EH (cell line): ENCODE data around the gene TM2D1.
"Not testable (repeated sequence)": the region's sequence is repeated elsewhere in the genome, so short reads cannot be mapped to it uniquely, and the experiment has no call there.

Experiments used
- DNase-seq: peaks from one replicate; pipeline ENCODE4 v3.0.0-alpha.2; 2015; ENCODE audit warnings: low read depth

TM2D1 gene

DNA sequence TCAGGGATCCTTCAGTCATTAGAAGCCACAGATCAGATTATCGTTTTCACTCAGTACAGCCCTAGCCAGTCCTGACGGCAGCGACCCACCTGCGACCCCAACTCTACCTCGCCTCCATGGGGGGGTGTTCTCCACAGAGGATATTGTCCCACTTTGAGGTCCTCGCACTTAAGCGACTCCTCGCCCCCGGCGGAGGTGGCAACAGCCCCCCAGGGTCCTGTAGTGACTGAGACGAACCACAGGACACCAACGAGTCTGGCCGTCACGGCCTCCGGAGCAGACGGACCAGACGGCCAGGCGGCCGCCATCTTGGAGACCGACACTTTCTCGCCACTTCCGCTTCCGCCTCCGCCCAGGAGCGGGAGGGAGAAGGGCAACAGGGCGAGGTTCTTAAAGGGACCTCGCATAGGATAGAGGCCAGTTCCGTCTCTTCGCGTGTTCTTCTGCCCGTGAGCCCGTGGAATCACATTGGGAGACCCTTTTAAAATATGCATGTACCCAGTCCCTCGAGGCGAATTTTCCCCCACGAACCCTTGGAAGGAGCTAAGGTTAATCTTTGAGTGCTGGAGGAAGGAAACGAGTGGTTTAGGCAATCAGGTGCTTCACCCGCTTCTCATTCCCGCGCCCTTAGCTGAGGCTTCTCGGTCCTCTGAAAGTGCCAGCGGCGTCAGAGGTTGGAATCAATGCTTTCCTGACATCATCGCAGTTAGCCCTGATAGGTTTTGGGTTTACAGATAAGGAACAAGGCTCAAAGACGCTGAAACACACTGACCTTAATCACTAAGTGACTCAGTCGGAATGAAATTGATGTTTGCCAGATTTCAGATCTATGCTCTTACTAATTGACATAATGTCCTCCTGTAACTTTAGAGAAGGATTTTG lies at the start of gene TM2D1:
TSS of gene TM2D1 (minus strand) at position 329 of the 882 bp plus-strand sequence. CDS start at position 308, 21 bp downstream.
- peak; percentile 90 for DNase-seq

DNA sequence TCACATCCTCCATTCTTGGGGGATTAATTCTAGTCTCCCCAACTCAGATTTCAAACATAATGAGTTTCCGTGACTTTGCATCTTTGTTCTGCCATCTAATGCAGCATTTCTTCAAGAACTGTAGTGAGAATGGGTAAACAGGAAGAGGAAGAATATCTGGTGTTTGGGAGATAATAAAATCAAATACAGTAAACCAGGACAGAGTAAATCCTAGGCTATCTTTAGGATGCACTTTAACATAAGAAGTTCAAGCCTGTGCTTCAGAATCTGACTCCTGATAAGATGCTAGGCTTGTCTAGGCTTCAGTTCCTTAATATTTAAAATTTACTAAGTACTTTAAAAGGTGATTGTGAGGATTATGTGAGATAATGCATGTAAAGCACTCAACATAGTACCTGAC lies 45.2 kb upstream of the TM2D1 start:
- no peak for DNase-seq

DNA sequence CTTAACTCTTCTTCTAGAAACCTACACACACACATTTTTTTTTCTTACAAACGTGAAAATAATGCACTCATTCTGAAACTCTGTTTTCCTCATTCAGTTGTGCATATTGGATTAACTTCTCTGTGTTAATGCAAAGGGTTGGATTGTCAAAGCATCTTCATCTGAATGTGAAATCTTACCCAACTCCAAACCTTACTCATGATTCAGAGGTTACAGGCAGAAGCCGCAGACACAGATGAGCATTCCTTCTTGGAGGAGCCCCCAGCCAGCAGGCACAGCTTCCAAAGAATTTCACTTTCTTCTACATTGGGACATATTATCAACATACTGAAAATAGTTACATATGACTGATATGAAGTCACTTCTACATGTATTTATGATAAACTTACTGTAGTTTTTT lies 33.0 kb upstream of the TM2D1 start:
- peak; percentile 73 for DNase-seq

DNA sequence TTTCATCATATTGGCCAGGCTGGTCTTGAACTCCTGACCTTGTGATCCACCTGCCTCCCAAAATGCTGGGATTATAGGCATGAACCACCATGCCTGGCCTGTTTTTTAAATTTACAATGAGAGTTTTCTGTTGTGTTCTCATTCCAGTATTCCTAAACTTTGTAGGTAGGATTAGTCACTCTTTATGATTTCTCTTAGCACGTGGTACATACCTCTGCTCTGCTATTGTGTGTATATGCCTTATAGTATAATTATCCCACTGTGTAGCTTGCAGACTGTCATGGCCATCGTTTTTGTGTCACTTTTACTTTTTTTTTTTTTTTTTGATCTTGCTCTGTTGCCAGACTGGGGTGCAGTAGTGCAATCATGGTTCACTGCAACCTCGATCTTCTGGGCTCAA lies 31.8 kb upstream of the TM2D1 start:
- no peak for DNase-seq

DNA sequence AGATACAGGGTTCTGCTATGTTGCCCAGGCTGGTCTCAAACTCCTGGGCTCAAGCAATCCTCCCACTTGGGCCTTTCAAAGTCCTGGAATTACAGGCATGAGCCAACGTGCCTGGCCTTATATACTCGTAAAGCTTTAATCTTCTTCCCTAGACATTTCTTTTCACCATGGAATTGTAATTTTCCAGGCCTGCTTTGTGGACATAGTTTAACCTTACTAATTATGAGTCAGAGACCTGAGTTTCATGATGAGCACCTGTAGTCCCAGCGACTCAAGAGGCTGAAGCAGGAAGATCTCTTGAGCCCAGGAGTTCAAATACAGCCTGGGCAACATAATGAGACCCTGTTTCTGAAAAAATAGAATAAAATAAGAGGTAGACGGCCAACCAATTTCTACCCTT lies 29.6 kb upstream of the TM2D1 start:
- no peak for DNase-seq

DNA sequence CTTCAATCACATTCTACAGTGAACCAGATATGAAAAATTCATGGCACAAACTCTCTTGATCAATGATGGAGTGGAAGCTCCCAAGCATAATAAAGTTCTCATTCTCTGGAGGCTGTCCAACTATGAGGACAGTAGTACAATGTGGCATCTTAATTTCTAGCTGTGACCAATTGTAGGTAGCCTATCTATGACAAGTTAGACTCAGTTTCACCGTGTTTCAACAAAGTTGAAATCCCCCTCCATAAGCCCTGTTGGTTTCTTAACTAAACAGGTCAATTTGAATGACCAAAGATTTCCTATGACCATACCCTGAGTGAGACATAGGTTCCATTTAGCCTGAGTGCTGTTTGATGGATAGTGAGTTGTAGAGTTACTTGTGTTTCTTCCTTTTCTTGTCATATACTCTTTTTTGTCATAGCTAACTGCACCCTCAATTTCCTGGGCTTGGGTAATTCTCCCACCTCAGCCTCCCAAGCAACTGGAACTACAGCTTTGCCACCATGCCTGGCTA lies 29.1 kb upstream of the TM2D1 start:
- no peak for DNase-seq

DNA sequence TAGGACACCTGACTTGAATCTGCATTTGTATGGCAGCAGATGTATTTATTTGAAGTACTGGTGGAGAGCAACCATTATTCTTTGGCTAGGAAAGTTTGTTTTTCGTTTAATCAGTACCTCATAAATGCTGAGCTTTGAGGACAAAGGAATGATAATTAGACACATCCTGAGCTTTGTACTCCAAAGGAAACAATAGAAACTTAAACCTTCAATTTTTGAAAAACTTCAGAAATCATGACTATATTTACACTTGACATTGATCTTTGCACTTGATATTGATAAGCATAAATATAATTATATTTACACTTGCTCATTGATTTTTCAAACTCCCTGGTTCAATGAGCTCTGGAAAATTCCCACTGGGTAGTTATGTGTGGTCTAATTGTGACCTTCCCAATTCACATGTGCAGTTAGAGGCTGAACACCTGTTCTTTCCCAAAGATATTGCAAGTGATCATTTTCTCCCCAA lies 28.0 kb upstream of the TM2D1 start:
- no peak for DNase-seq

DNA sequence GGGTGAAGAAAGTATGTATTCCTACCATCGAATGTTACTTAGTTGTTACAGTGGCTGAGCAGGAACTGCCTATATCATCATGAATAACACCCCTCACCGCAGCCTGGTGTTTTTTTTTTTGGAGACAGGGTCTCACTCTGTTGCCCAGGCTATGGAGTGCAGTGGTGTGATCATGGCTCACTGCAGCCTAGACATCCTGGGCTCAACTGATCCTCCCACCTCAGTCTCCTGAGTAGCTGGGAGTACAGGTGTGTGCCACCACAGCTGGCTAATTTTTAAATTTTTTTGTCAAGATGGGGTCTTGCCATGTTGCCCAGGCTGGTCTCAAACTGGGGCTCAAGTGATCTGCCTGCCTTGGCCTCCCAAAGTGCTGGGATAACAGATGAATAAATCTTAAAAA lies 24.6 kb upstream of the TM2D1 start:
- no peak for DNase-seq

DNA sequence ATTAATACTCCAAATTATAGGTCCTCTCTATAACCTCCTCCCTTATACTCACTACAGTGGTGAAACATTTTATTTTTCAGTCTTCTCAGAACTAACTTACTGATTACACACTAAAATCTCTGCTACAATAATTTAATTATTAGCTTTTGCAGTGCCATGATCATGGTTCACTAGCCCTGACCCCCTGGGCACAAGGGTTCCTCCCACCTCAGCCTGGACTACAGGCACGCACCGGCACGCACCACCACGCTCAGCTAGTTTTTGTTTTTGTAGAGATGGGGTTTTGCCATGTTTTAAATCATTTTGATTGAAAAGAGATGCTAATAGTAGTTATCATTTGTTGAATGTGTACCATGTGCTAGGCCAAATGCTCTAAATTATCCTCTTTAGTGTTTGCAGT lies 23.6 kb upstream of the TM2D1 start:
- no peak for DNase-seq

DNA sequence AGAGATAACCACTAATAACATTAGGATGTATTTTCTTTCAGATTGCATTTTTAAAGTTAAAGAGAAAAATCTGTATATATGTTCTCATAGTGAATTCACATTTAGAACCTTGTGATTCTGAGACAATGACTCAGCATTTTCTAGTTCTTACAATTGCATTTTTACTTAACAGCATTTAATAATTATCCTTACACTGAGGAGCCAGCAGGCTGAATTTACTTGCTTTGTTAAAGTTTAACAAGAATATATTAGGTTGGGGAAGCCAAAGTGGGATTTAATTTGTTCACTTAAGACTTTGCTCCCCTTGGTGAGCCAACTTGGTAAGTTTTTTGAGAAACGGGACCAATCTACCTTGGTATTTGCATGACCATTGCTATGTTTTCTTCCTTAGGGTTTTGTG lies 21.9 kb upstream of the TM2D1 start:
- peak; percentile 50 for DNase-seq

DNA sequence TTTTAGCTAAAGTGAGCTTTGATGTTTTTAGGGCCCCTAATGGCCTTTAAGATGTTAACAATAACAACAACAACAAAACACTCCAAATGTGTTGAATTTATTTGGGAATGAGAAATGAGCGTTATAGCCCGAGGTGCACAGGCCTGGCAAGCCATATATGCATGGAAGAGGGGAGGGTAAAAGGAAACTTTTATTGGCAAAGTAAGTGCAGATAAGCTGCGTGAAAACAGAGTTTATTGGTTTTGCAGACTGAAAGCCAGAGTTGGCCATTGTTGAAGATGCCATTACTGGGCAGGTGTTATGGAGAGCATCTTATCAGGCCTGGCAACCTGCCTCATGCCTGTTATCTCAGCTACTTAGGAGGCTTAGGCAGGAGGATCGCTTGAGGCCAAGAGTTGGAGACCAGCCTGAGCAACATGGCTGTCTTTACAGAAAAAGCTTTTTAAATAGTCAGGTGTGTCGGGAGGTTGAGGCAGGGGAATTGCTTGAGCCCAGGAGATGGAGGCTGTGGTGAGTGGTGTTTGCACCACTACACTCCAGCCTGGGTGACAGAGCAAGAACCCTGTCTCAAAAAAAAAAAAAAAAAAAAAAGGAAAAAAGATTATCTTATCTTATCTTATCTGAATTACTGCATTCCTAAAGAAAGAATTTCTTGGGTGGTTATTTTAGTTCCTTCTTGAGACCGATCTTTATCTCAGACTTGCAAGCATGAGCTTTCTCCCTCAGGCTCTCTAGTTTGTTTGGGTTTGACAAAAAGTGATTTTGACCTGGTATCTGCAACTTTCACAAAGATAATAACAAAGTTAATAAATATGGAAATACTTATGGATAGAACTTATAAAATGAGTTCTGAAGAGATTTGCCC lies 19.0 kb upstream of the TM2D1 start:
- DNase-seq = peak; percentile 63

DNA sequence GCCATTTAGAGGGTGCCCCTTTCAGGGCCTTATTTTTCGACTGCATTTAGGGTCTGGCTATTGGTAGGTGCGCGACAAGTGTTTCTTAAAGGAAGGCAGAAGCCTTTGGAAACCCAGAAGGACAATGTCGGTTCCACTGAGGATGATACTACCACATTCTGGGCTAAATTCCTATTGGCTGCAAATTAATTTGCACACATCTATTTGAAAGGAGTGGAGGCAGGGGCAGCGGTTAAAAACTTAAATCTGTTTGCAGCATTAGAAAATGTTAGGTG lies 18.4 kb upstream of the TM2D1 start:
- DNase-seq = no peak

DNA sequence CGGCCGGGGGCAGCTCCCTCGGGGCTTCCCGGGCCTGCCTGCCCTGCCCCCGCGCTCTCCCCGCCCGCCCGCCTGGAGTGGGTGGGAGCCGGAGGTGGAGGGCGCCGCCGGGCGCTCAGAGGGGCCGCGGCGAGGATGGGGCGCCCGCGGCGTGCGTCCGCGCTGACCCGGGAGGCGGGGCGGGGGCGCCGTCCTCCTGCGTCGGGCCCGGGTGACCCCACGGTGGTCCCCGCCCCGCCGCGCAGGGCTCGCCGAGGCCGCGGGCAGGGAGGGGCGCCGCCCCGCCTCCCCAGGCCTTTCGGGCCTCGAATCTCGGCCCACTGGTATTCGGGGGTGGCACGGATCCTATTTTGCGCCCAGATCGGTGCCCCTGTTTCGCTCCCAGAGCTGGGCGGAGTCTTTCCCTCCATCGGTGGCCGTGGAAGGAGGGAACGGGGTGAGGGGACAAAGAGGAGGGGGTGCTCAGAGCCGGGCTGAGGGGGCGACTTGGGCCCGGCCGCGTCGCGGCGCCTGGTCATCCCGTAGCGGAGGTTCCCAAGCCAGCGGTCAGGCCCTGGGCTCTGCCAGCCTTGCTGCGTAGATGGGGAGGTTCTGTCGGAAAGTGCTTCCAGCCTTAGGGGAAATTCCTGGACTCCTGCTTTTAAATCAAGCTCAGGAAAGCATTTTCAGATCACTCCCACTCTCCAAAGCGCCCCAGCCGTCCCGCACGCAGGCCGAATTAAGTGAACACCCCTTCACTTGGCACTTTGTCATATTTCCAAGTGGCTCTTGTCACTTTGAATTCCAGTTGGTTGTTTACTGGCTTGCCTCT lies 17.9 kb upstream of the TM2D1 start:
- DNase-seq = peak; percentile 77

DNA sequence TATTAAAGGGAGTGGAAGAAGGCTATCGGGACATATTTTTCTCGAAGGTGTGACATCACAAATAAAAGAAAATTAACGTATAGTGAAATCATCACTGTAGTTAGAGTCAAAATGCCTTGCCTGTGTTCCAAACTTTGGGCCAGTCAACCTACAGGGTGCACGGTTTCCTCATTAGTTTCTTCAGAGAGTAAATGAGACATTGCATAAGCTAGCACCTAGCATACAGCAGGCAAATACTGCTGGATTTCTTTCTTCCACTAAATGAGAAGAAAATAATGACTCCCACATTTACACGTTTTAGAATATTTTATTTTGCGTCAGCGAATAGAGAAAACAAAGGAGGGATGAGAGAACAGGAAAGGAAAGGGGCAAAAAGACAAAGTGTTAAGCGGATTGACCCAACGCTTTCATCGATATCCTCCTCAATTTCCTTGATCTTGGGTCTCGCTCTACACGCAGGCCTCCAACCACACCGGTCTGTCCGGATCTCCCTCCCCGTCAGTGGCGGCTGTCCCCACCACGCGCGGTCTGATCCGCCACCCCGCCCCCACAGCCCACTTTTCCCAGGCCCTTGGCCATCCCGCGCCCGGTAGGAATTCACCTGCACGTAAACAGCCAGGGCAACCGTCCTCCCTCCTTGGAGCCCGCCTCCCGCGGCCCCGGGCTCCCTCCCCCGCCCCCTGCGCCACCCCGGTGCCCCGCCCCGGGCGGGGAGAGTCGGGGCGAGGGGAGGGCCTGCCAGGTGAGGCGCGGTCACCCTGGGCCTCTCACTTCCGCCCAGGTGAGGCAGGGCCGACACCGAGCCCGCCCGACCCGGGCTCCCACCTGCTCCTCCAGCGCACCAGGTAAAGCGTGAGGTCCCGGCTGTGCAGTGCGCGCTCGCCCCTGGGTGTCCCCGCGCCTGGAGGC lies 17.0 kb upstream of the TM2D1 start, which contains the start of gene PATJ:
TSS of gene PATJ (plus strand) at position 770 of the 909 bp plus-strand sequence. CDS start 20,413 bp downstream, outside the sequence.
- peak; percentile 38 for DNase-seq

DNA sequence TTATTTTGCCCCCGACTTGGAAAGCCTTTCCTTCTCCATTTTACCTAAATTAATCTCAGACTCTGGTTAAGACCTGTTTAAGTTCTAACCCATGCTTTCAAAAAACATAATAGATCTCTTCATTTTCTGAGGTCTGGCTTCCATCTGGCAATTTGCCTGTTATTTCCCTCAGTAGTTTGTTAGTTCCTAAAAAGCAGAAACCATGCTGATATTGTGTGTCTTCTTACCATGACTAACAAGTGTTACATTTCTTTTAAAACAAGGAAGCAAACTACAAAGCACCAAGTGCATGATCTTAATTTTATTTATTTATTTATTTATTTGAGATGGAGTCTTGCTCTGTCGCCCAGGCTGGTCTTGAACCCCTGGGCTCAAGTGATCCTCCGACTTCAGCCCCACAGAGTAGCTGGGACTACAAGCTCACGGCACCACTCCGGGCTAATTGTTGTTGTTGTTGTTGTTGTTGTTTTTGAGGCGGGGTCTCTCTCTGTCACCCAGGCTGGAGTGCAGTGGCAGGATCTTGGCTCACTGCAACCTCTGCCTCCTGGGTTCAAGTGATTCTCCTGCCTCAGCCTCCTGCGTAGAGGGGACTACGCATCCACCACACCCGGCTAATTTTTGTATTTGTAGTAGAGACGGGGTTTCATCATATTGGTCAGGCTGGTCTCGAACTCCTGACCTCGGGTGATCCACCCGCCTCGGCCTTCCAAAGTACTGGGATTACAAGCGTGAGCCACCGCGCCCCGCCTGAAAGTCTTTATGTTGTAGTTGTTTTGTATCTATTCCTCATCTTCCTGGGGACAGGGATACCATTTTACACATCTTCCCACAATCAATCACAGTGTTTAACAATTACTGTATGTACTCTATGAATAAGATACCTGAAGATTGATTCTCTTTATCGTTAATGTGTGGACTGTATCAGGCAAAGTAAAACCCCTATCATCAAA lies 16.1 kb upstream of the TM2D1 start:
- no peak for DNase-seq

DNA sequence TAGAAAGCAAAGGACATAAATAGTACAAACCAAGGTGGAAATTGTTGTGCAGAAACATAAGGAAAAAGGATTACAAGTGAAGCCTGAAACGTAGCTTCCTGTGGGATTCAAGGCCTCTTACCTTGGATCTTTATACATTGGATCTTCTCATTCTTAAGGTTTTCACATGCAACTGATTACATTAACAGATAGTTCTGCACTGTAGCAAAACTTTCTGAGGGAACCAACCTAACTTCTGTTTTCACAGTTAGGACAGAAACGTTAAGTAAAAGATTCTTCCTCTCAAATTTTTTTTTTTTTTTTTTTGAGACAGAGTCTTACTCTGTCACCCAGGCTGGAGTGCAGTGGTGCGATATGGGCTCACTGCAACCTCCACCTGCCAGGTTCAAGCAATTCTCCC lies 7.8 kb upstream of the TM2D1 start:
- DNase-seq = no peak

DNA sequence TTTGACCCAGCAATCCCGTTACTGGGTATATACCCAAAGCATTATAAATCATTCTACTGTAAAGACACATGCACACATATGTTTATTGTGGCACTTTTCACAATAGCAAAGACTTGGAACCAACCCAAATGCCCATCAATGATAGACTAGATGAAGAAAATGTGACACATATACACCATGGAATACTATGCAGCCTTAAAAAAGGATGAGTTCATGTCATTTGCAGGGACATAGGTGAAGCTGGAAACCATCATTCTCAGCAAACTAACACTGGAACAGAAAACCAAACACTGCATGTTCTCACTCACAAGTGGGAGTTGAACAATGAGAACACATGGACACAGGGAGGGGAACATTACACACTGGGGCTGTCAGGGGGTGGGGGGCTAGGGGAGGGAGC lies 5.7 kb upstream of the TM2D1 start:
- not testable (repeated sequence) for DNase-seq

DNA sequence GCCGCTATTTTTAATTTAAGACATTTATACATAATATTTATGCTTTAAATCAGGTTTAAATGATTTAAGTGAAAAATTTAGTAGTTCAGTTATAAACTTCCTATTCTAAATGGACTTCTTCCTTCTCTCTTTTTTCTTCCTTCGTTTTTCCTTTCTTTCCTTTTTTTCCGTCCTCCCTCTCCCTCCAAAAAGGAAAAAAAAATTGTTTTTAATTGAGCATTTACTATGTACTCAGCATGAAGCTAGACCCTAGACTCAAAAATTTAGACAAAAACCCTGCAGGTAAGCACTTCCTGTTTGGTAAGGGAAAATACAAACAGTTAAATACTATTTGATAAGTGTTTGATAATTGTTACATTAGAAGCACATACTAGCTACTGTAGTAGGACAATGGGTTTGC lies 2.6 kb upstream of the TM2D1 start:
- no peak for DNase-seq

DNA sequence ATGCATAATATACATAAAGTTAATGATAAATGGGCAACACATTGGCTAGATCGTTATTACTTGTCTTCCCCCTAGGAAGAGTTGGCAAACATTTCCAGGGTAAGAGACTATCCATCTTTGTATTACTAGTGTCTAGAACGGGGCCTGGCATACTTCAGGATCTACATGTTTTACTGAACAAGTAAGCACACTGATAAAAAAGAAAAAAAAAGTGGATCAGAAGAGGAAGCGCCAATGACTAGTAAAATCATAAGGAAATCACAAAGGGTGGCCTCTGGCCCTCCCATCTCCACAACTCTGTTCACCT lies 482 bp downstream of the TM2D1 start:
- no peak for DNase-seq
